GM18868 (cell line): Measurements from ENCODE around the gene GRIN3B.

Experiments used
- ATAC-seq: cut with Tn5 transposase; IDR thresholded peaks from one replicate; pipeline ENCODE4 v1.9.1; 2021; ENCODE audit warnings: mild to moderate bottlenecking, moderate library complexity; ENCODE audit not compliant: unreplicated experiment

Gene GRIN3B

GRCh38 chr19:1055886-1056620 lies 55.8 kb downstream of the GRIN3B start:
- ATAC-seq = no peak

GRCh38 chr19:1057176-1057855 lies 57.1 kb downstream of the GRIN3B start:
- no peak for ATAC-seq

- ATAC-seq = no peak
Observed at GRCh38 chr19:1058112-1058511, 57.9 kb downstream of the GRIN3B start.
